PFSK-1 (cell line): ENCODE results near the gene HOXC10.

Experiments
- FOXP2 ChIP-seq: optimal IDR thresholded peaks from 2 replicates; pipeline ENCODE3; 2011; ENCODE audit warnings: borderline replicate concordance, control low read depth, inconsistent platforms; ENCODE audit not compliant: insufficient read depth; ENCODE audit errors: extremely low read length, extremely low read depth
- POLR2AphosphoS5 ChIP-seq: IDR thresholded peaks from 2 replicates; pipeline ENCODE4 v1.6.1; 2012; ENCODE audit warnings: low read depth, mild to moderate bottlenecking, control low read depth, low read length, moderate library complexity
- SIN3A ChIP-seq: IDR thresholded peaks from 2 replicates; pipeline ENCODE4 v1.6.1; 2012; ENCODE audit warnings: mild to moderate bottlenecking, low read length, moderate library complexity, borderline replicate concordance; ENCODE audit not compliant: insufficient read depth
- TAF1 ChIP-seq: IDR thresholded peaks from 2 replicates; pipeline ENCODE4 v1.6.1; 2012; ENCODE audit warnings: low read length, control low read depth, borderline replicate concordance; ENCODE audit not compliant: insufficient read depth
- TF ChIP-seq, protein P1 (sequence below), 2 experiments: IDR thresholded peaks; 2 replicates each; pipeline versions ENCODE4 v1.6.1 to v1.8.0; 2011 to 2012; ENCODE audit warnings: low read depth in 2 of 2, low read length in 2 of 2, control low read depth in 1 of 2, inconsistent platforms in 1 of 2, mild to moderate bottlenecking in 1 of 2, moderate library complexity in 1 of 2; ENCODE audit not compliant: insufficient read depth in 1 of 2

HOXC10 gene

GRCh38 chr12:53982648-53983567 lies 2.0 kb upstream of the HOXC10 start:
- TF ChIP-seq FOXP2 = no peak
- no peak for TF ChIP-seq SIN3A
- TF ChIP-seq, protein P1, sequence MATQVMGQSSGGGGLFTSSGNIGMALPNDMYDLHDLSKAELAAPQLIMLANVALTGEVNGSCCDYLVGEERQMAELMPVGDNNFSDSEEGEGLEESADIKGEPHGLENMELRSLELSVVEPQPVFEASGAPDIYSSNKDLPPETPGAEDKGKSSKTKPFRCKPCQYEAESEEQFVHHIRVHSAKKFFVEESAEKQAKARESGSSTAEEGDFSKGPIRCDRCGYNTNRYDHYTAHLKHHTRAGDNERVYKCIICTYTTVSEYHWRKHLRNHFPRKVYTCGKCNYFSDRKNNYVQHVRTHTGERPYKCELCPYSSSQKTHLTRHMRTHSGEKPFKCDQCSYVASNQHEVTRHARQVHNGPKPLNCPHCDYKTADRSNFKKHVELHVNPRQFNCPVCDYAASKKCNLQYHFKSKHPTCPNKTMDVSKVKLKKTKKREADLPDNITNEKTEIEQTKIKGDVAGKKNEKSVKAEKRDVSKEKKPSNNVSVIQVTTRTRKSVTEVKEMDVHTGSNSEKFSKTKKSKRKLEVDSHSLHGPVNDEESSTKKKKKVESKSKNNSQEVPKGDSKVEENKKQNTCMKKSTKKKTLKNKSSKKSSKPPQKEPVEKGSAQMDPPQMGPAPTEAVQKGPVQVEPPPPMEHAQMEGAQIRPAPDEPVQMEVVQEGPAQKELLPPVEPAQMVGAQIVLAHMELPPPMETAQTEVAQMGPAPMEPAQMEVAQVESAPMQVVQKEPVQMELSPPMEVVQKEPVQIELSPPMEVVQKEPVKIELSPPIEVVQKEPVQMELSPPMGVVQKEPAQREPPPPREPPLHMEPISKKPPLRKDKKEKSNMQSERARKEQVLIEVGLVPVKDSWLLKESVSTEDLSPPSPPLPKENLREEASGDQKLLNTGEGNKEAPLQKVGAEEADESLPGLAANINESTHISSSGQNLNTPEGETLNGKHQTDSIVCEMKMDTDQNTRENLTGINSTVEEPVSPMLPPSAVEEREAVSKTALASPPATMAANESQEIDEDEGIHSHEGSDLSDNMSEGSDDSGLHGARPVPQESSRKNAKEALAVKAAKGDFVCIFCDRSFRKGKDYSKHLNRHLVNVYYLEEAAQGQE (IDR thresholded peaks at IDR 0.05; ENCODE audit: insufficient read depth in 1 of 2, low read depth in 2 of 2, low read length in 2 of 2) = no peak
- no peak for TF ChIP-seq POLR2AphosphoS5
- TF ChIP-seq TAF1 = no peak

DNA sequence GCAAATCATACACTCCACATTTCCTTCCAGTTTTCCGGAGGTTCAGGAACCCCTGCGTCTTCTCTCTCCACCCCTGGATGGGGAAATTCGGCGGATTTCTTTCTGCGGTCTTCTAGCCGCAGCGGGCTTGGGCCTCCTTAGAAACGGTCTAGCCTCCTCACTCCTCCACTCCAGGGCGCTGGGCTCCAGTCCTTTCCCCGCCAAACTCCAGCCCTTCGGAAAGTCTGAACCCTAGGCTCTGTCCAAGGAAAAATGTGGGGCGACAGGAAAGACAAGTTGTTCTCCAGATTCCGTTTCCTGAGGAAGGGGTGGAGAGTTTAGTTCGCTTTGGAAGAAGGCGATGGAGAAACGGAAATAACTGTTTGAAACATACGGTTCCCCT lies 1.4 kb upstream of the HOXC10 start:
- TF ChIP-seq POLR2AphosphoS5 = no peak
- no peak for TF ChIP-seq TAF1
- TF ChIP-seq SIN3A = no peak
- no peak for TF ChIP-seq FOXP2
- TF ChIP-seq, protein P1 (IDR thresholded peaks at IDR 0.05; ENCODE audit: insufficient read depth in 1 of 2, low read depth in 2 of 2, low read length in 2 of 2) = no peak

GRCh38 chr12:53983950-53984572 lies 885 bp upstream of the HOXC10 start:
- TF ChIP-seq POLR2AphosphoS5 (no peak), FOXP2 (no peak), TAF1 (no peak), SIN3A (no peak)
- TF ChIP-seq, protein P1 (IDR thresholded peaks at IDR 0.05; ENCODE audit: insufficient read depth in 1 of 2, low read depth in 2 of 2, low read length in 2 of 2) = no peak

DNA sequence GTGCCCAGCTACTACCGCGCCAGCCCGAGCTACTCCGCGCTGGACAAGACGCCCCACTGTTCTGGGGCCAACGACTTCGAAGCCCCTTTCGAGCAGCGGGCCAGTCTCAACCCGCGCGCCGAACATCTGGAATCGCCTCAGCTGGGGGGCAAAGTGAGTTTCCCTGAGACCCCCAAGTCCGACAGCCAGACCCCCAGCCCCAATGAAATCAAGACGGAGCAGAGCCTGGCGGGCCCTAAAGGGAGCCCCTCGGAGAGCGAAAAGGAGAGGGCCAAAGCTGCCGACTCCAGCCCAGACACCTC lies 697 bp downstream of the HOXC10 start:
- TF ChIP-seq POLR2AphosphoS5 (no peak), TAF1 (no peak), SIN3A (no peak), FOXP2 (no peak)
- TF ChIP-seq, protein P1 (IDR thresholded peaks at IDR 0.05; ENCODE audit: insufficient read depth in 1 of 2, low read depth in 2 of 2, low read length in 2 of 2) = no peak
